Measurements from ENCODE around the gene COG5.
"Not testable (repeated sequence)": the region's sequence is repeated elsewhere in the genome, so short reads cannot be mapped to it uniquely, and the experiment has no call there.

The COG5 gene

GRCh38 chr7:107255602-107256001 lies 308.1 kb downstream of the COG5 start:
- no peak for DNase-seq

- no peak for DNase-seq
These were observed 309.2 kb downstream of the COG5 start for GRCh38 chr7:107254398-107254985.

GRCh38 chr7:107253599-107253998 lies 310.1 kb downstream of the COG5 start:
- no peak for DNase-seq

GRCh38 chr7:107251963-107252362 lies 311.8 kb downstream of the COG5 start:
- no peak for DNase-seq

- no peak for DNase-seq
These were observed 315.0 kb downstream of the COG5 start for GRCh38 chr7:107248551-107249316.

- not testable (repeated sequence) for DNase-seq
These were observed 316.9 kb downstream of the COG5 start for GRCh38 chr7:107246836-107247235.

- no peak for DNase-seq
These were observed 319.1 kb downstream of the COG5 start for GRCh38 chr7:107244613-107245012.

GRCh38 chr7:107242267-107242666 lies 321.5 kb downstream of the COG5 start:
- DNase-seq, result no peak

GRCh38 chr7:107237451-107237850 lies 326.3 kb downstream of the COG5 start:
- DNase-seq, result no peak

GRCh38 chr7:107236862-107237261 lies 326.9 kb downstream of the COG5 start:
- DNase-seq, result no peak

GRCh38 chr7:107234436-107234835 lies 329.3 kb downstream of the COG5 start:
- no peak for DNase-seq

GRCh38 chr7:107233981-107234380 lies 329.7 kb downstream of the COG5 start:
- DNase-seq, result no peak

GRCh38 chr7:107233174-107233573 lies 330.5 kb downstream of the COG5 start:
- no peak for DNase-seq

- DNase-seq, result no peak
These were observed 331.1 kb downstream of the COG5 start for GRCh38 chr7:107232568-107233090.

GRCh38 chr7:107230334-107230733 lies 333.4 kb downstream of the COG5 start:
- no peak for DNase-seq

- DNase-seq, result no peak
These were observed 335.4 kb downstream of the COG5 start for GRCh38 chr7:107228291-107228690.

GRCh38 chr7:107224374-107225223 lies 339.1 kb downstream of the COG5 start:
- DNase-seq, result no peak

- not testable (repeated sequence) for DNase-seq
These were observed 342.9 kb downstream of the COG5 start for GRCh38 chr7:107220806-107221205.

GRCh38 chr7:107220356-107220755 lies 343.4 kb downstream of the COG5 start:
- DNase-seq, result no peak

GRCh38 chr7:107219563-107220244 lies 344.0 kb downstream of the COG5 start:
- no peak for DNase-seq

GRCh38 chr7:107213945-107214344 lies 349.8 kb downstream of the COG5 start:
- no peak for DNase-seq

- DNase-seq, result no peak
These were observed 350.4 kb downstream of the COG5 start for GRCh38 chr7:107213193-107213788.
